Duodenal mucosa (tissue), 2 donors: Measurements from ENCODE around the gene RAE1.

Experiments
- H3K27ac ChIP-seq: one replicate; pipeline ENCODE4 v1.7.0; 2013; ENCODE audit warnings: low read depth, low read length
- H3K27me3 ChIP-seq, 2 donors: one replicate each; pipeline ENCODE4 v1.7.0; 2013; ENCODE audit warnings: low read length in 2 of 2, control low read depth in 1 of 2; ENCODE audit not compliant: insufficient read depth in 2 of 2, control insufficient read depth in 1 of 2
- H3K36me3 ChIP-seq, 2 donors: one replicate each; pipeline ENCODE4 v1.7.0; 2013; ENCODE audit warnings: low read length in 2 of 2, control low read depth in 1 of 2; ENCODE audit not compliant: insufficient read depth in 2 of 2, control insufficient read depth in 1 of 2
- H3K4me1 ChIP-seq, 2 donors: one replicate each; pipeline ENCODE4 v1.7.0; 2013; ENCODE audit warnings: low read length in 2 of 2, control low read depth in 1 of 2; ENCODE audit not compliant: insufficient read depth in 2 of 2, control insufficient read depth in 1 of 2
- H3K4me3 ChIP-seq, 2 donors: one replicate each; pipeline ENCODE4 v1.7.0; 2013; ENCODE audit warnings: low read length in 2 of 2, low read depth in 1 of 2
- H3K9ac ChIP-seq, 2 donors: one replicate each; pipeline ENCODE4 v1.7.0; 2013; ENCODE audit warnings: low read length in 2 of 2, low read depth in 1 of 2
- H3K9me3 ChIP-seq, 2 donors: one replicate each; pipeline ENCODE4 v1.7.0; 2013; ENCODE audit warnings: low read length in 2 of 2, control low read depth in 1 of 2; ENCODE audit not compliant: control insufficient read depth in 1 of 2

Gene RAE1

DNA sequence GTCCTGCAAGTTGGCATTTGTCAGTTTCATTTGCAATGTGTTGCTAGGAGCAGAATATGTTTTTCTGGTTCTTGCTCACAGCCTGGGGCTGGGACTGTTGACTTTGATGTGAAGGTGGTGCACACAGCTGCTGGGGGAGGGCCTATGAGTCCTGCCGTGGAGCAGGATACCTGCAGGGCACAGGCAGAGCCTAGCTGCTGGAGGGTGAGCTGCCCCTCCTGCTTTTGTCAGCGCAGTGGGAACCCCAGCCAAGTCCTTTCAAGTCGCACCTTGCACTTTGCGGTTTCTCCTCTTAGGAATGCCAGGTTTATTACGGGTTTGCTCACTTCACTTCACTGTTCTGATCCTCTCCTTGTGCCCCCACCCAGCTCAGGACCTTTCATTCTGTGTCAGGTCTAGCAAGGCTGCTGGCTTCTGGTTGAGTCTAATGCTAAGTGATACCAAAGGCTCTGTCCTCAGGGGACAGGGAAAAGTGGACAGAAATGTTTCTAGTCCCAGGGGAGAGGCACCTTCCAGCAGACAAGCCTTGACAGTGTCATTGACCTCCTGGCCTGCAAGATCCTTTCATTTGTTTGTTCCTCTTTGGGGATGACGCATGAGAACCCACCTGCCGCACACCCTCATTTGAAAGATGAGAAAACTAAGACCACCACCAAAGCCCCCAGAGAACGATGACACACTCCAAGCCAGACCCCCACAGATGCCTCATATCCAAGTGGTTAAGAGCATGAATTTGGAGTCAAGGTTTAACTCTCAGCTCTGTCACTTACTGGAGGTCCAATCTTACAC, 24.2 kb upstream of the RAE1 start:
- peaks cover 0 to 3% of the 10 kb centered on the region in 2 donors for H3K4me1 ChIP-seq
- no peaks in the 10 kb centered on the region for H3K9me3 ChIP-seq
- no peaks in the 10 kb centered on the region for H3K36me3 ChIP-seq
- H3K9ac ChIP-seq = no peak overlapping the region
- H3K4me3 ChIP-seq = no peak overlapping the region
- H3K27ac ChIP-seq = no peak overlapping the region
- H3K27me3 ChIP-seq = peaks cover 0 to 7% of the 10 kb centered on the region in 2 donors

DNA sequence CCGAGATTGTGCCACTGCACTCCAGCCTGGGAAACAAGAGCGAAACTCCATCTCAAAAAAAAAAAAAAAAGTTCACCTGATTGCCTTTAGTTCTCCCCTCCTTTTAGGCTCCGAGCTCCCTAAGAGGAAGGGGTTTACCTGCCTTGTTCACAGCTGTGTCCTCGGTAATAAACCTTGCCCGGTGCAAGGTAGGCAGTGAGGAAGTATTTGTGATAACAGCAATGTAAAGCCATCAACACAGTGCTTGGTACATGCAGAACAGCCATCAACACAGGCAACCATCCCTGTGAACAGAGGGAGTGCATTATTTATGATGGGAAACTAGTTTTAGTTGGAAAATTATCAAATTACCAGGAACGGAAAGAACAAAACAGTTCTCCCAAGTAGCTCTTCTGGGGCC, 23.2 kb upstream of the RAE1 start:
- peaks cover 0 to 9% of the 10 kb centered on the region in 2 donors for H3K27me3 ChIP-seq
- H3K9me3 ChIP-seq = no peaks in the 10 kb centered on the region
- H3K9ac ChIP-seq = no peak overlapping the region
- H3K27ac ChIP-seq = no peak overlapping the region
- H3K4me1 ChIP-seq = peaks cover 0 to 3% of the 10 kb centered on the region in 2 donors
- H3K36me3 ChIP-seq = no peaks in the 10 kb centered on the region
- H3K4me3 ChIP-seq = no peak overlapping the region

DNA sequence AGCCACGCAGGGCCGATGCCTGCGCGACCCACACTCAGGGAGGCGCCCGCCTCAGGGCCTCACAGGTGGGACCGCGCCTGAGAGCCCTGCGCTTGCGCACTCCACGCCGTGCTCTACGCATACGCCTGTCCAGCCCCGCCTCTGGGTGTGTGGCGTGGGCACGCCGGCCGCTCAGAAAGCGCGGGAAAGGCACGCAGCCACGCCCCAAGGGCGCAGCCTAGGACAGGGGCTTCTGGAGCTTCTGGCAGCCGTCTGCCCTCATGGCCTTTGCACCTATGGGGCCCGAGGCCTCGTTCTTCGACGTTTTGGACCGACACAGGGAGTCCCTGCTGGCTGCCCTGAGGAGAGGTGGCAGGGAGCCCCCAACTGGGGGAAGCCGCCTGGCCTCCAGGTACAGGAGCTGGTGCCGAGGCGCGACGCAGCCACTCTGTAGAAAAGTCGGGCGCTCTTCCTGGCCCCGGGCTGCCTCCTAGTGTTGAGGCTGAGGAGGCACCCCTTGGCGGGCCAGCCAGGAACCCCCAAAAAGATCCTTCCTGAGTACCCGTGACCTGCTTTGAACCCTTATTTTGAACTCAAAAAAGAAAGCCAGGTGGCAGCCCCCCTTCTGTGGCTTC, 21.3 kb upstream of the RAE1 start, which contains the start of gene SPO11:
Gene SPO11, plus strand, starts transcription at position 196 of the 614 bp plus-strand sequence. Its CDS starts 65 bp downstream, at position 261.
- Histone ChIP-seq H3K9ac (no peak within 1 kb of the TSS), H3K4me1 (peaks cover 0 to 3% of the 10 kb centered on the region in 2 donors), H3K36me3 (no peaks in the 10 kb centered on the region), H3K27me3 (peaks cover 0 to 9% of the 10 kb centered on the region in 2 donors), H3K9me3 (no peaks in the 10 kb centered on the region), H3K4me3 (no peak within 1 kb of the TSS), H3K27ac (no peak within 1 kb of the TSS)

DNA sequence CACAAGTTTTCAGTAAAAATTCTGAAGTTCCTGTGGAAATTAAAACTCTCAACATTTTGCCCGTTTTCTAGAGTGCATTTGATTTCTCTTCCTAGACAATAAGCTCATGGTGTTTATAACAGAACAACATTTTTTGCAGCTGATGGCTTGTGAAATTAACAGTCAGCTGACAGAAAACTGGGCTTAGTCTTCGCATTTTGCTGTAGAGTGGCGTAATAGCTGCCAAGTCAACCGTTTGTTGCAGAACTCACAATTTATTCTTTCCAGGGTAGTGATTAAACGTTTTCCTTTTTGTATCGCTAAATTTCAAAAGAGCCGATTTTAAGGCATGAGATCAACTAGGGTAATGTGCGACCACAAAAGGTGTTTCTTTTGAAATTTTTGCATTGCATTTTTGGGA, 20.1 kb upstream of the RAE1 start:
- no peak overlapping the region for H3K27ac ChIP-seq
- peaks cover 0 to 3% of the 10 kb centered on the region in 2 donors for H3K4me1 ChIP-seq
- H3K9ac ChIP-seq = no peak overlapping the region
- no peaks in the 10 kb centered on the region for H3K36me3 ChIP-seq
- H3K4me3 ChIP-seq = no peak overlapping the region
- H3K9me3 ChIP-seq = no peaks in the 10 kb centered on the region
- peaks cover 0 to 9% of the 10 kb centered on the region in 2 donors for H3K27me3 ChIP-seq

DNA sequence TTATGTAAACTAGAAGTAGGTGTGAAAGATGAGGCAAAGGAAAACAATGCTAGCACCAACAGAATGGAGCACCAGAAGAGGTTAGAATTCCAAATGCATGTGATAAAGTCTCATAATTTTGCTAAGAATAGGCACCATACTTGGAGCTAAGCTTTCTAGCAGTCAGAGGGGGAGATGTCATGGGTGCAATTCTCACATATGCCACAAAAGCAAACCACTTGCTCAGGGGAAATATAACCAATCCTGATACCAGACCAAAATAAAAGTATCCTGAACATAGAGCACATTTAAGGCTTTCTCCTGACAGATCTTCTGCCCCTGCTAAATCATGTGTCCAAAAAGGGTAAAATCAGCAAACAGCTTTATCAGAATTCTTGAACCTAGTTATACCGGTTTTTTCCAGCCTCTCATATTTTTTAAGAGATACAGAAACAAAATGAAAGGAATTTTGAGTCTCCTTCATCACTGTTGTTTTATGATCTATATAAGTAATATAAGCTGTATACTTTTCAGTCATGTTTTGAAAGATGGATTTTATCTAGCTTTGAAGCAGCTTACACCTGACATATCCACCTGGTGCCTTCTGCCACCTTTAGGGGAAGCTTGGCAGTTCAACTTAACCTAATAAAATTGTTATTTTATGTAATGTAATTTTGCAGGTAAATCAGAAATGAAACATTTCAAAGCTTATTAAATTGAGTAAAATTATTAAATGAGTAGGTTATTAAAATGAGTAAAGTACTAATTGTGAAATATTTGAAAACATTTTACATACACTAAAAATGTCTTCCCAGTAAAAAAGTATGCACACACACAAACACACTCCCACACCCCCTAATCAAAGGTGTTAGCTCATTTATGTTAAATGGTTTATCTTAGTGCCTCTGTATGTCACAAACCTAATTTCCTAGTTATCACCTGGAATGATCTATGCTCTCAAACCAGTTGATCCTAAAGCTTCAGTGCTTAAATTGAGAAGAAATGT, 18.7 kb upstream of the RAE1 start:
- Histone ChIP-seq H3K27ac (no peak overlapping the region), H3K9ac (no peak overlapping the region), H3K27me3 (peaks cover 3 to 9% of the 10 kb centered on the region in 2 donors), H3K4me3 (no peak overlapping the region), H3K9me3 (no peaks in the 10 kb centered on the region), H3K36me3 (no peaks in the 10 kb centered on the region), H3K4me1 (no peaks in the 10 kb centered on the region)

DNA sequence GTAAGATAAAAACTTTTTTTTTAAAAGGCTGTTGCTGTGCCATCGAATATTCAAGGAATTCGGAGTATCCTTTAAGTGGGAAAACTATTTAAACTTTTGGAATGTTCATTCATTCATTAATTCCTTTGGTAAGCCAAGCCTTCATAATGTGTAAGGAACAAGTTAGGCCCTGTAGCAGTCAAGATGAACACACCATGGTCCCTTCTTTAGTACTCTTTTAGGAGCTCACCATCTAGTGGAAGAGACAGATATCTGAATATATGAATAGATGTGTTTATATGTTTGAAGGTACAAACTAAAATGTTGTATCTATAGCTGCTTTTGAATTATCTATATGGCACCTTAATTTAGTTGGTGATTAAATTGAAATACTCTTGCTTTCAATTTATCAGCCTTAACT, 15.7 kb upstream of the RAE1 start:
- no peaks in the 10 kb centered on the region for H3K9me3 ChIP-seq

DNA sequence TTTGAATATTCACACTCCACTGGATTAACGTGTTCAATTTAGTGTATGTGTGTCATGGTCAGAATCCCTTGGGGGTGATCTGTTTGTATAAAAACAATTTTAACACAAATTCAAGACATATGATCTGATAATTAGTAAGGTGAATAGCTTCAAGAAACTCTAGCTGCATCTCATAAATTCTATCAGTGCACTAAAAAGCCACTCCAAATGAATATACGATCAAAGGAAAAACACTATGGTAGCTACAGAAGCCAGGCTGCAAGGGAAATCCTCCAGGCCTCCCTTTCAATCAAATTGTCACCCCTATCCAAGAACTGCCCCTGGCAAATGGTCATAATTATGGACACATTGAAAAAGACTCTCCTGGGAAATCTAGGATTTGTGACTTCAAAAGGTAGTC, 9.4 kb upstream of the RAE1 start:
- H3K36me3 ChIP-seq = no peaks in the 10 kb centered on the region
- peaks cover 4 to 5% of the 10 kb centered on the region in 2 donors for H3K27me3 ChIP-seq
- H3K9me3 ChIP-seq = no peaks in the 10 kb centered on the region
- no peaks in the 10 kb centered on the region for H3K4me1 ChIP-seq
- H3K27ac ChIP-seq = no peak overlapping the region
- no peak overlapping the region for H3K9ac ChIP-seq
- no peak overlapping the region for H3K4me3 ChIP-seq

More for the DNA sequence above, 15.7 kb upstream of the RAE1 start:
- Histone ChIP-seq H3K4me3 (no peak overlapping the region), H3K27ac (no peak overlapping the region), H3K36me3 (no peaks in the 10 kb centered on the region), H3K27me3 (peaks cover 7 to 13% of the 10 kb centered on the region in 2 donors), H3K9ac (no peak overlapping the region), H3K4me1 (no peaks in the 10 kb centered on the region)

DNA sequence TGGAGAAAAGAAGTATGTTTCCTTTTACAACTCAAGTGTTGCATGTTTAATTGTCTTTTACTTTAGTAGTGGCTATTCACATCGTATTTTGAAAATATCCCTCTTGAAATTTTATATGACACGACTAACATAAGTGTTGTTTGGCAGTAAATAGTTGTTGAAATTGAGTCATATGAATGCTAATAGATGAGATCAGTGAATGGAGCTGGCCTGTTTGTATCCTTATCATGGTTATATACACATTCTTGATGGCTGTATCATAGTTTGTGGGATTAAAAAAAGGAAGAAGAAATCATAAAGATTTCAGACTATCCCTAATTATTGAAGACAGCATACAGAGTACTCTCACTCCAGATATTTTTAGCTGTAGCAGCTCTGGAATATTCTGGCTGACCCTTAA, 8.2 kb upstream of the RAE1 start:
- Histone ChIP-seq H3K36me3 (no peaks in the 10 kb centered on the region), H3K9me3 (no peaks in the 10 kb centered on the region), H3K9ac (no peak overlapping the region), H3K4me3 (no peak overlapping the region), H3K27me3 (peaks cover 4 to 5% of the 10 kb centered on the region in 2 donors), H3K27ac (no peak overlapping the region), H3K4me1 (no peaks in the 10 kb centered on the region)

DNA sequence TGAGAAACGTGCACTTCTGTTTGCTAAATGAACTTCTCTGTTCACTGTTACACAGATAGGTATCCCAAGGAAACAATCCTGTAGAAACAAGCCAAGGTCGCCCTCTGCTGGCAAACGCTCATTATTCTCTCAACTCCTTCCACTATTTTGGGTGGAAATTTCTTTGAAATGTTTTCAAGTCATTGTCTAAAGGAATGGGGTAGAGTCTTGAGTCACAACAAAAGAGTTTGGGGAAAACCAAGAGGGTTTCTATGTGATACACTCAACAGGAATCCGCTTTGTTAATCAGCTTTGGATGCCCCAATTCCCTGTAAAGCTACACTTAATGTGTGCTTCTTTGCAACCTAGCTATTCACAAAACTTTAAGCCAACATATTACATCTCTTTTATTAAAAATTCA, 4.6 kb upstream of the RAE1 start:
- Histone ChIP-seq H3K36me3 (no peaks in the 10 kb centered on the region), H3K4me1 (peaks cover 0 to under 1% of the 10 kb centered on the region in 2 donors), H3K27ac (no peak overlapping the region), H3K27me3 (no peaks in the 10 kb centered on the region), H3K9me3 (no peaks in the 10 kb centered on the region), H3K9ac (no peak overlapping the region), H3K4me3 (no peak overlapping the region)
